Activated CD8-positive, alpha-beta T cell treated with anti-CD3 and anti-CD28 coated beads for 36 hours (primary cell): ENCODE measurements around the gene POLR3GL. TPM values are rescaled to one million over a fixed set of nuclear protein-coding genes. Genes with fewer than 3 reads are reported as not detected.
A peak's percentile ranks its signal among the peaks of the same experiment; 100 is the strongest.

Experiments
- ATAC-seq: fragments of 200-7000 bp; cut with Tn5 transposase; one replicate; pipeline ENCODE4 v1.10.0; 2021; ENCODE audit warnings: mild to moderate bottlenecking, moderate library complexity
- CTCF ChIA-PET: fragments of 350-600 bp; sonication (Branson Sonifier 250); formaldehyde crosslinking; loops from one replicate; lab custom pipeline; 2021; ENCODE audit warnings: antibody characterized with exemption; lab: Charles Lee
- POLR2A ChIA-PET: fragments of 350-600 bp; sonication (Branson Sonifier 250); formaldehyde crosslinking; loops from one replicate; lab custom pipeline; 2021; ENCODE audit warnings: antibody characterized with exemption; lab: Charles Lee
- DNase-seq: peaks from one replicate; pipeline ENCODE4 v3.0.0-alpha.2; 2020
- H3K27ac Mint-ChIP-seq: one replicate; pipeline ENCODE4 v1.8.0; 2021; ENCODE audit warnings: mild to moderate bottlenecking, mixed read lengths
- H3K27me3 Mint-ChIP-seq: one replicate; pipeline ENCODE4 v1.8.0; 2021; ENCODE audit warnings: mixed read lengths
- H3K36me3 Mint-ChIP-seq: one replicate; pipeline ENCODE4 v1.8.0; 2021; ENCODE audit warnings: low read depth, mixed read lengths
- H3K4me1 Mint-ChIP-seq: one replicate; pipeline ENCODE4 v1.8.0; 2021; ENCODE audit warnings: low read depth, mixed read lengths
- H3K4me3 Mint-ChIP-seq: one replicate; pipeline ENCODE4 v1.8.0; 2021; ENCODE audit warnings: mild to moderate bottlenecking, moderate library complexity, mixed read lengths
- H3K9me3 Mint-ChIP-seq: one replicate; pipeline ENCODE4 v1.8.0; 2021; ENCODE audit warnings: mixed read lengths
- intact Hi-C: fragments of 100-400 bp; cut with micrococcal nuclease; formaldehyde crosslinking; loops from one replicate; pipeline ENCODE4 v1.10.0; 2022
- total RNA-seq, 2 experiments: library from RNA; stranded (reverse); gene quantifications; one replicate each; pipeline ENCODE4 v1.2.3, GENCODE V29; 2021
- TF ChIP-seq, protein P1 (sequence below): fragments of 200-600 bp; IDR thresholded peaks from one replicate; pipeline ENCODE4 v1.8.0; 2022; ENCODE audit warnings: antibody characterized with exemption, mild to moderate bottlenecking

Gene POLR3GL
- total RNA-seq, 2 experiments from 2014 or later: 22.3 to 23.3 TPM

GRCh38 chr1:146013559-146013922, 49.1 kb downstream of the POLR3GL start:
- Mint-ChIP-seq H3K36me3 (no peaks in the 10 kb centered on the region), H3K27me3 (peaks cover 10% of the 10 kb centered on the region), H3K4me3 (no peak overlapping the region), H3K27ac (no peak overlapping the region), H3K9me3 (no peaks in the 10 kb centered on the region), H3K4me1 (peaks cover 8% of the 10 kb centered on the region)
- ATAC-seq (no peak), DNase-seq (no peak)
- intact Hi-C loops: loop anchor here (5.0 kb wide), 1 partner anchor 166 kb away; the partner anchor contains the start of gene NUDT17
- ChIA-PET POLR2A (interaction anchor here (0.6 to 1.6 kb wide), 2 partner anchors 168 to 188 kb away, joined by 3 read pairs; partner anchors contain the start of gene NUDT17), CTCF (interaction anchor here (1.3 to 6.3 kb wide), 5 partner anchors 18 to 167 kb away, joined by 3 to 69 read pairs (median 8); partner anchors contain the start of gene NUDT17)
- TF ChIP-seq, protein P1, sequence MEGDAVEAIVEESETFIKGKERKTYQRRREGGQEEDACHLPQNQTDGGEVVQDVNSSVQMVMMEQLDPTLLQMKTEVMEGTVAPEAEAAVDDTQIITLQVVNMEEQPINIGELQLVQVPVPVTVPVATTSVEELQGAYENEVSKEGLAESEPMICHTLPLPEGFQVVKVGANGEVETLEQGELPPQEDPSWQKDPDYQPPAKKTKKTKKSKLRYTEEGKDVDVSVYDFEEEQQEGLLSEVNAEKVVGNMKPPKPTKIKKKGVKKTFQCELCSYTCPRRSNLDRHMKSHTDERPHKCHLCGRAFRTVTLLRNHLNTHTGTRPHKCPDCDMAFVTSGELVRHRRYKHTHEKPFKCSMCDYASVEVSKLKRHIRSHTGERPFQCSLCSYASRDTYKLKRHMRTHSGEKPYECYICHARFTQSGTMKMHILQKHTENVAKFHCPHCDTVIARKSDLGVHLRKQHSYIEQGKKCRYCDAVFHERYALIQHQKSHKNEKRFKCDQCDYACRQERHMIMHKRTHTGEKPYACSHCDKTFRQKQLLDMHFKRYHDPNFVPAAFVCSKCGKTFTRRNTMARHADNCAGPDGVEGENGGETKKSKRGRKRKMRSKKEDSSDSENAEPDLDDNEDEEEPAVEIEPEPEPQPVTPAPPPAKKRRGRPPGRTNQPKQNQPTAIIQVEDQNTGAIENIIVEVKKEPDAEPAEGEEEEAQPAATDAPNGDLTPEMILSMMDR: no peak

GRCh38 chr1:146016891-146017290, 52.4 kb downstream of the POLR3GL start:
- H3K9me3 Mint-ChIP-seq: no peaks in the 10 kb centered on the region
- H3K27ac Mint-ChIP-seq: no peak overlapping the region
- peaks cover 32% of the 10 kb centered on the region for H3K27me3 Mint-ChIP-seq
- H3K36me3 Mint-ChIP-seq: no peaks in the 10 kb centered on the region
- intact Hi-C loops: no loop called here
- no peak overlapping the region for H3K4me3 Mint-ChIP-seq
- peaks cover 13% of the 10 kb centered on the region for H3K4me1 Mint-ChIP-seq
- no peak for DNase-seq
- ChIA-PET CTCF (interaction anchor here (1.0 to 3.3 kb wide), 10 partner anchors 8 to 171 kb away, joined by 3 to 23 read pairs (median 5); partner anchors contain the start of genes ANKRD34A, NUDT17 and POLR3GL), POLR2A (interaction anchor here (1.3 to 3.0 kb wide), 3 partner anchors 21 to 171 kb away, joined by 3 to 12 read pairs (median 8); partner anchors contain the start of genes NUDT17 and TXNIP)
- no peak for ATAC-seq
- TF ChIP-seq, protein P1: no peak

GRCh38 chr1:146019231-146020057, 55.0 kb downstream of the POLR3GL start:
- CTCF ChIA-PET: interaction anchor here (0.8 to 3.7 kb wide), 10 partner anchors 8 to 168 kb away, joined by 3 to 32 read pairs (median 4); partner anchors contain the start of gene ITGA10
- Mint-ChIP-seq H3K36me3 (no peaks in the 10 kb centered on the region), H3K4me1 (peaks cover 7% of the 10 kb centered on the region), H3K27ac (no peak overlapping the region), H3K27me3 (peaks cover 37% of the 10 kb centered on the region), H3K9me3 (no peaks in the 10 kb centered on the region), H3K4me3 (peak overlapping the region; percentile 22)
- TF ChIP-seq, protein P1: no peak
- DNase-seq (no peak), ATAC-seq (peak; percentile 39)
- intact Hi-C loops: no loop called here
- POLR2A ChIA-PET: interaction anchor here (1.5 to 3.0 kb wide), 3 partner anchors 12 to 32 kb away, joined by 4 to 12 read pairs (median 8); no protein-coding TSS in a partner anchor

- no peak for ATAC-seq
- intact Hi-C loops: no loop called here
- no peaks in the 10 kb centered on the region for H3K9me3 Mint-ChIP-seq
- no peaks in the 10 kb centered on the region for H3K36me3 Mint-ChIP-seq
- peaks cover 39% of the 10 kb centered on the region for H3K27me3 Mint-ChIP-seq
- TF ChIP-seq, protein P1: no peak
- H3K27ac Mint-ChIP-seq: no peak overlapping the region
- H3K4me3 Mint-ChIP-seq: peak overlapping the region; percentile 20
- DNase-seq: no peak
- POLR2A ChIA-PET: interaction anchor here (1.3 to 1.9 kb wide), 3 partner anchors 13 to 31 kb away, joined by 3 to 5 read pairs (median 4); no protein-coding TSS in a partner anchor
- peaks cover 7% of the 10 kb centered on the region for H3K4me1 Mint-ChIP-seq
- CTCF ChIA-PET: interaction anchor here (1.2 to 3.7 kb wide), 5 partner anchors 12 to 173 kb away, joined by 3 to 32 read pairs (median 8); no protein-coding TSS in a partner anchor
Observed at GRCh38 chr1:146020058-146021049, 55.9 kb downstream of the POLR3GL start.
